Measurements from ENCODE around the gene RGMB.

Gene RGMB

GRCh38 chr5:98757978-98758377 lies 15.5 kb upstream of the RGMB start:
- H3K4me3 ChIP-seq (ENCODE audit: low read depth, low read length), result no peak overlapping the region
- TF ChIP-seq CTCF (IDR thresholded peaks at IDR 0.05; ENCODE audit: control insufficient read depth, extremely low read depth, insufficient read depth), result no peak
- DNase-seq (ENCODE audit: low read depth), result no peak

GRCh38 chr5:98763001-98763630 lies 10.3 kb upstream of the RGMB start:
- no peak for DNase-seq (ENCODE audit: low read depth)
- H3K4me3 ChIP-seq (ENCODE audit: low read depth, low read length), result no peak overlapping the region
- no peak for TF ChIP-seq CTCF (IDR thresholded peaks at IDR 0.05; ENCODE audit: control insufficient read depth, extremely low read depth, insufficient read depth)

GRCh38 chr5:98765815-98766214 lies 7.6 kb upstream of the RGMB start:
- no peak for TF ChIP-seq CTCF (IDR thresholded peaks at IDR 0.05; ENCODE audit: control insufficient read depth, extremely low read depth, insufficient read depth)
- no peak for DNase-seq (ENCODE audit: low read depth)
- H3K4me3 ChIP-seq (ENCODE audit: low read depth, low read length), result no peak overlapping the region

- TF ChIP-seq CTCF (IDR thresholded peaks at IDR 0.05; ENCODE audit: control insufficient read depth, extremely low read depth, insufficient read depth), result no peak
- no peak for DNase-seq (ENCODE audit: low read depth)
- no peak overlapping the region for H3K4me3 ChIP-seq (ENCODE audit: low read depth, low read length)
These were observed 5.9 kb upstream of the RGMB start for GRCh38 chr5:98767581-98767980.

GRCh38 chr5:98768160-98768959 lies 5.1 kb upstream of the RGMB start:
- peak; percentile 80 for TF ChIP-seq CTCF (IDR thresholded peaks at IDR 0.05; ENCODE audit: control insufficient read depth, extremely low read depth, insufficient read depth)
- peak overlapping the region; percentile 61 for H3K4me3 ChIP-seq (ENCODE audit: low read depth, low read length)
- no peak for DNase-seq (ENCODE audit: low read depth)

- H3K4me3 ChIP-seq (ENCODE audit: low read depth, low read length), result peak overlapping the region; percentile 61
- TF ChIP-seq CTCF (IDR thresholded peaks at IDR 0.05; ENCODE audit: control insufficient read depth, extremely low read depth, insufficient read depth), result no peak
- no peak for DNase-seq (ENCODE audit: low read depth)
These were observed 4.6 kb upstream of the RGMB start for GRCh38 chr5:98768960-98769209.
